Endodermal cell (in vitro differentiated cells): Measurements from ENCODE around the gene SLC13A3. TPM values are rescaled to one million over a fixed set of nuclear protein-coding genes. Genes with fewer than 3 reads are reported as not detected.

ENCODE experiments used
- DNase-seq: peaks from one replicate; pipeline ENCODE4 v3.0.0-alpha.2; 2017
- H3K27ac ChIP-seq: 2 replicates; pipeline ENCODE4 v1.5.1; 2013; ENCODE audit warnings: mild to moderate bottlenecking, low read depth, low read length, moderate library complexity
- H3K27me3 ChIP-seq: 2 replicates; pipeline ENCODE4 v1.6.1; 2013; ENCODE audit warnings: mild to moderate bottlenecking, low read length, moderate library complexity; ENCODE audit not compliant: insufficient read depth, control insufficient read depth, poor library complexity, severe bottlenecking
- H3K36me3 ChIP-seq: 2 replicates; pipeline ENCODE4 v1.7.0; 2013; ENCODE audit warnings: mild to moderate bottlenecking, low read length, moderate library complexity; ENCODE audit not compliant: control insufficient read depth, insufficient read depth
- H3K4me1 ChIP-seq: one replicate; pipeline ENCODE4 v1.7.0; 2013; ENCODE audit warnings: low read length; ENCODE audit not compliant: control insufficient read depth, insufficient read depth
- H3K4me3 ChIP-seq: 2 replicates; pipeline ENCODE4 v1.5.1; 2013; ENCODE audit warnings: mild to moderate bottlenecking, low read length, moderate library complexity
- H3K9ac ChIP-seq: 2 replicates; pipeline ENCODE4 v1.6.1; 2013; ENCODE audit warnings: mild to moderate bottlenecking, low read length, moderate library complexity; ENCODE audit not compliant: poor library complexity, severe bottlenecking; ENCODE audit errors: extremely low read depth
- H3K9me3 ChIP-seq: 2 replicates; pipeline ENCODE4 v1.6.1; 2013; ENCODE audit warnings: mild to moderate bottlenecking, low read length, moderate library complexity; ENCODE audit not compliant: control insufficient read depth
- H3K27ac Mint-ChIP-seq: 2 replicates; pipeline ENCODE4 v1.8.0; 2020; ENCODE audit warnings: mixed read lengths
- H3K27me3 Mint-ChIP-seq: 2 replicates; pipeline ENCODE4 v1.8.0; 2021; ENCODE audit warnings: mild to moderate bottlenecking, mixed read lengths; ENCODE audit not compliant: insufficient read depth
- H3K36me3 Mint-ChIP-seq: 2 replicates; pipeline ENCODE4 v1.8.0; 2020; ENCODE audit warnings: low read depth, mixed read lengths
- H3K4me1 Mint-ChIP-seq: 2 replicates; pipeline ENCODE4 v1.8.0; 2020; ENCODE audit warnings: mixed read lengths
- H3K4me3 Mint-ChIP-seq: 2 replicates; pipeline ENCODE4 v1.8.0; 2020; ENCODE audit warnings: mild to moderate bottlenecking, moderate library complexity, mixed read lengths
- H3K9me3 Mint-ChIP-seq: 2 replicates; pipeline ENCODE4 v1.8.0; 2020; ENCODE audit warnings: mild to moderate bottlenecking, mixed read lengths
- CTCF ChIP-seq: fragments of 200-600 bp; sonication (generic); conservative IDR thresholded peaks from 2 replicates; pipeline ENCODE4 v1.5.0; 2021; ENCODE audit warnings: antibody characterized with exemption, mild to moderate bottlenecking
- WGBS, 2 experiments: methylation state at CpG; one replicate each; pipeline versions ENCODE4 v1.1.5 to v1.1.7; 2013; ENCODE audit warnings: missing lambda C conversion rate in 2 of 2, mixed read lengths in 1 of 2; ENCODE audit not compliant: insufficient coverage in 1 of 2, insufficient read length in 1 of 2; 5-methylcytosine and 5-hydroxymethylcytosine counted together
- total RNA-seq, 2 donors: library from RNA; stranded (reverse); fragmentation: NEBNext Ultra II Directional in 1 of 2; extraction: Animal tissue kit (Norgen Biotek cat#: 25700) in 1 of 2; gene quantifications; 2 replicates in 1 of 2; 3 replicates in 1 of 2; pipeline ENCODE4 v1.2.1, GENCODE V29; 2021

The SLC13A3 gene
- total RNA-seq, 2 donors from 2014 or later: 7.3 to 9.0 TPM

- H3K9ac ChIP-seq: no peak overlapping the region
- H3K27ac ChIP-seq: no peak overlapping the region
- no peaks in the 10 kb centered on the region for H3K9me3 ChIP-seq
- no peaks in the 10 kb centered on the region for H3K36me3 Mint-ChIP-seq
- no peak overlapping the region for H3K4me3 Mint-ChIP-seq
- no peaks in the 10 kb centered on the region for H3K4me1 Mint-ChIP-seq
- no peaks in the 10 kb centered on the region for H3K4me1 ChIP-seq
- H3K27ac Mint-ChIP-seq: no peak overlapping the region
- no peak overlapping the region for H3K4me3 ChIP-seq
- 88 to 92% methylated on average over 4 of the region's 4 CpGs for WGBS, 2 experiments
- H3K27me3 ChIP-seq: peaks cover 38% of the 10 kb centered on the region
- DNase-seq: no peak
- H3K27me3 Mint-ChIP-seq: peaks cover 12% of the 10 kb centered on the region
- no peaks in the 10 kb centered on the region for H3K9me3 Mint-ChIP-seq
- TF ChIP-seq CTCF: no peak
- H3K36me3 ChIP-seq: no peaks in the 10 kb centered on the region
These were observed 120.6 kb downstream of the SLC13A3 start for GRCh38 chr20:46530640-46531039.

- no peak overlapping the region for H3K27ac Mint-ChIP-seq
- H3K27me3 ChIP-seq: peaks cover 29% of the 10 kb centered on the region
- DNase-seq: peak; percentile 74
- H3K4me1 ChIP-seq: no peaks in the 10 kb centered on the region
- 50 to 56% methylated on average over 2 of the region's 2 CpGs for WGBS, 2 experiments
- H3K36me3 Mint-ChIP-seq: no peaks in the 10 kb centered on the region
- no peak overlapping the region for H3K4me3 Mint-ChIP-seq
- H3K27me3 Mint-ChIP-seq: peaks cover 20% of the 10 kb centered on the region
- no peaks in the 10 kb centered on the region for H3K9me3 Mint-ChIP-seq
- H3K4me1 Mint-ChIP-seq: no peaks in the 10 kb centered on the region
- TF ChIP-seq CTCF: no peak
- no peaks in the 10 kb centered on the region for H3K36me3 ChIP-seq
- no peak overlapping the region for H3K4me3 ChIP-seq
- no peak overlapping the region for H3K9ac ChIP-seq
- no peak overlapping the region for H3K27ac ChIP-seq
- H3K9me3 ChIP-seq: no peaks in the 10 kb centered on the region
These were observed 127.4 kb downstream of the SLC13A3 start for GRCh38 chr20:46523696-46524328.

GRCh38 chr20:46523108-46523507 lies 128.2 kb downstream of the SLC13A3 start:
- Mint-ChIP-seq H3K9me3 (no peaks in the 10 kb centered on the region), H3K27ac (no peak overlapping the region), H3K27me3 (peaks cover 16% of the 10 kb centered on the region), H3K36me3 (no peaks in the 10 kb centered on the region), H3K4me1 (no peaks in the 10 kb centered on the region), H3K4me3 (no peak overlapping the region)
- DNase-seq: no peak
- Histone ChIP-seq H3K9me3 (no peaks in the 10 kb centered on the region), H3K27ac (no peak overlapping the region), H3K4me3 (no peak overlapping the region), H3K4me1 (no peaks in the 10 kb centered on the region), H3K9ac (no peak overlapping the region), H3K27me3 (peaks cover 23% of the 10 kb centered on the region), H3K36me3 (no peaks in the 10 kb centered on the region)
- TF ChIP-seq CTCF: no peak
- 90 to 92% methylated on average over 5 of the region's 5 CpGs for WGBS, 2 experiments
